HL-60 (cell line): ENCODE results near the gene ALDH7A1.

Experiments
- DNase-seq, 2 experiments: peaks; one replicate each; pipeline ENCODE4 v3.0.0-alpha.2; 2010 to 2020; ENCODE audit warnings: low read depth in 1 of 2, low spot score in 1 of 2
- H3K27ac ChIP-seq: fragments of 250-450 bp; sonication (Bioruptor Pico); replicated peaks from 2 replicates; pipeline ENCODE4 v1.5.1; 2020; ENCODE audit warnings: mild to moderate bottlenecking, moderate library complexity
- H3K27me3 ChIP-seq: fragments of 250-450 bp; sonication (Bioruptor Pico); 2 replicates; pipeline ENCODE4 v1.5.1; 2021; ENCODE audit warnings: mild to moderate bottlenecking, moderate library complexity; ENCODE audit not compliant: insufficient read depth, poor library complexity, severe bottlenecking
- H3K4me3 ChIP-seq: replicated peaks from 2 replicates; pipeline ENCODE4 v1.5.1; 2011; ENCODE audit warnings: mild to moderate bottlenecking, control low read depth, low read length; ENCODE audit not compliant: insufficient read depth
- GABPA ChIP-seq: IDR thresholded peaks from 2 replicates; pipeline ENCODE4 v1.6.1; 2012; ENCODE audit warnings: low read depth
- POLR2AphosphoS5 ChIP-seq: IDR thresholded peaks from 2 replicates; pipeline ENCODE4 v1.6.1; 2012; ENCODE audit warnings: low read depth
- REST ChIP-seq: IDR thresholded peaks from 2 replicates; pipeline ENCODE4 v1.6.1; 2012; ENCODE audit warnings: low read depth; ENCODE audit not compliant: insufficient replicate concordance
- SPI1 ChIP-seq: IDR thresholded peaks from 2 replicates; pipeline ENCODE4 v1.6.1; 2012; ENCODE audit warnings: low read depth, mild to moderate bottlenecking, borderline replicate concordance
- TF ChIP-seq, protein P1 (sequence below): IDR thresholded peaks from one replicate; pipeline ENCODE4 v1.5.1; 2011; ENCODE audit warnings: low read length, control low read depth, inconsistent platforms; ENCODE audit not compliant: insufficient read depth

Gene ALDH7A1

DNA sequence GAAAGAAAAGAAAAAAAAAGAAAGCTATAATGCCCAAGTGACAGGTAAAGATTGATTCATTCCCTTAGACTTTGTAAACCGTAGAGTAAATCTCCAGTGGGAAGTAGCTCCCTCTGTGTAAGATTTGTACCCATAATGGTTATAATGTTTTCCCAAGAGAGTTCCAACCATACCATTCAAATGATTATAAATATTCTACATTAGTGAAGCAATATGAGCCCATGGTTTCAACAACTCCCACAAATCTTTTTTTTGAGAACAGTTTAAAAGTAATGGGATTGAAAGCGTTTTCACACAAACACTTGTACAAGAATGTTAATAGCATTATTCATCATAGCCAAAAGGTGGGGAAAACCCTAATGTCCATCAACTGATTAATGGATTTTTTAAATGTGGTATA lies 113.8 kb downstream of the ALDH7A1 start:
- DNase-seq = no peak
- Histone ChIP-seq H3K27me3 (no peaks in the 10 kb centered on the region), H3K27ac (no peak overlapping the region), H3K4me3 (no peak overlapping the region)
- TF ChIP-seq, protein P1, sequence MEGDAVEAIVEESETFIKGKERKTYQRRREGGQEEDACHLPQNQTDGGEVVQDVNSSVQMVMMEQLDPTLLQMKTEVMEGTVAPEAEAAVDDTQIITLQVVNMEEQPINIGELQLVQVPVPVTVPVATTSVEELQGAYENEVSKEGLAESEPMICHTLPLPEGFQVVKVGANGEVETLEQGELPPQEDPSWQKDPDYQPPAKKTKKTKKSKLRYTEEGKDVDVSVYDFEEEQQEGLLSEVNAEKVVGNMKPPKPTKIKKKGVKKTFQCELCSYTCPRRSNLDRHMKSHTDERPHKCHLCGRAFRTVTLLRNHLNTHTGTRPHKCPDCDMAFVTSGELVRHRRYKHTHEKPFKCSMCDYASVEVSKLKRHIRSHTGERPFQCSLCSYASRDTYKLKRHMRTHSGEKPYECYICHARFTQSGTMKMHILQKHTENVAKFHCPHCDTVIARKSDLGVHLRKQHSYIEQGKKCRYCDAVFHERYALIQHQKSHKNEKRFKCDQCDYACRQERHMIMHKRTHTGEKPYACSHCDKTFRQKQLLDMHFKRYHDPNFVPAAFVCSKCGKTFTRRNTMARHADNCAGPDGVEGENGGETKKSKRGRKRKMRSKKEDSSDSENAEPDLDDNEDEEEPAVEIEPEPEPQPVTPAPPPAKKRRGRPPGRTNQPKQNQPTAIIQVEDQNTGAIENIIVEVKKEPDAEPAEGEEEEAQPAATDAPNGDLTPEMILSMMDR = no peak
- no peak for TF ChIP-seq POLR2AphosphoS5
- TF ChIP-seq GABPA = no peak
- no peak for TF ChIP-seq SPI1
- TF ChIP-seq REST = no peak
